K562 (cell line): ENCODE results near the gene IL12RB2. TPM values are rescaled to one million over a fixed set of nuclear protein-coding genes. Genes with fewer than 3 reads are reported as not detected.

ENCODE experiments used
- ATAC-seq: fragments of 200-7000 bp; cut with Tn5 transposase; 3 replicates; pipeline ENCODE4 v1.9.1; 2020; ENCODE audit warnings: moderate library complexity
- BruUV-seq: library from RNA; stranded (reverse); fragments of 400-500 nt; replicated peaks from 2 replicates; lab custom pipeline; 2021; lab: Mats Ljungman, UMichigan
- CTCF ChIA-PET: fragments of 300-600 bp; formaldehyde crosslinking; extraction: SDS; loops from one replicate; lab custom pipeline; 2021; ENCODE audit warnings: low intra/inter-chr PET ratio; lab: Yijun Ruan, JAX
- POLR2A ChIA-PET: fragments of 300-600, 350-650 bp; sonication (Branson Sonifier 250); formaldehyde crosslinking; extraction: SDS; loops from one replicate; lab custom pipeline; 2021; ENCODE audit warnings: antibody characterized with exemption, inconsistent platforms; lab: Yijun Ruan, JAX
- DNase-seq, 4 experiments: peaks; one replicate each; pipeline versions ENCODE4 v3.0.0 to v3.0.0-alpha.2; 2011 to 2018; ENCODE audit warnings: low spot score in 3 of 4, mixed read lengths in 3 of 4; ENCODE audit errors: extremely low read depth in 1 of 4
- FAIRE-seq: peaks from 2 replicates; lab custom pipeline; 2011; peaks lifted over from hg19 to GRCh38; lab: Jason Lieb, UNC
- H2AFZ ChIP-seq: 2 replicates; pipeline ENCODE4 v1.6.0; 2011; ENCODE audit warnings: low read depth, low read length, control low read depth, inconsistent platforms
- H3K27ac ChIP-seq: fragments of 200-600 bp; 3 replicates; pipeline ENCODE4 v1.8.0; 2011; ENCODE audit warnings: low read depth, mild to moderate bottlenecking, control low read depth, inconsistent platforms, low read length, moderate library complexity, mixed read lengths; ENCODE audit errors: extremely low read depth
- H3K27me3 ChIP-seq, 2 experiments: fragments of 300-600 bp in 1 of 2; 2 replicates in 1 of 2; 3 replicates in 1 of 2; pipeline versions ENCODE4 v1.6.0 to v1.8.0; 2011; ENCODE audit warnings: inconsistent platforms in 2 of 2, low read length in 2 of 2, mild to moderate bottlenecking in 1 of 2, mixed read lengths in 1 of 2, moderate library complexity in 1 of 2; ENCODE audit not compliant: control insufficient read depth in 2 of 2, insufficient read depth in 2 of 2
- H3K36me3 ChIP-seq: fragments of 300-600 bp; 3 replicates; pipeline ENCODE4 v1.8.0; 2011; ENCODE audit warnings: mild to moderate bottlenecking, low read length, inconsistent platforms; ENCODE audit not compliant: control insufficient read depth, insufficient read depth
- H3K4me1 ChIP-seq, 2 experiments: fragments of 200-600 bp in 1 of 2; replicated peaks in 1 of 2; 2 replicates in 1 of 2; 3 replicates in 1 of 2; pipeline versions ENCODE4 v1.5.1 to v1.8.0; 2011; ENCODE audit warnings: inconsistent platforms in 2 of 2, low read length in 2 of 2, mild to moderate bottlenecking in 1 of 2, mixed read lengths in 1 of 2, moderate library complexity in 1 of 2; ENCODE audit not compliant: control insufficient read depth in 2 of 2, insufficient read depth in 2 of 2
- H3K4me2 ChIP-seq: 2 replicates; pipeline ENCODE4 v1.6.1; 2011; ENCODE audit warnings: low read length, control low read depth, inconsistent platforms, mixed read lengths; ENCODE audit not compliant: insufficient read depth
- H3K4me3 ChIP-seq: fragments of 200-600 bp; sonication (generic), shearing (Covaris generic); 2 replicates; pipeline ENCODE4 v1.5.1; 2016; ENCODE audit warnings: control low read depth, inconsistent platforms
- H3K79me2 ChIP-seq: fragments of 200-600 bp; 3 replicates; pipeline ENCODE4 v1.8.0; 2011; ENCODE audit warnings: low read length, inconsistent platforms; ENCODE audit not compliant: control insufficient read depth, insufficient read depth
- H3K9ac ChIP-seq, 2 experiments: 2 replicates each; pipeline versions ENCODE4 v1.6.0 to v1.6.1; 2011; ENCODE audit warnings: low read depth in 2 of 2, low read length in 2 of 2, control low read depth in 1 of 2, inconsistent platforms in 1 of 2, mild to moderate bottlenecking in 1 of 2, mixed read lengths in 1 of 2; ENCODE audit not compliant: insufficient read depth in 1 of 2
- H3K9me1 ChIP-seq: one replicate; pipeline ENCODE4 v1.6.0; 2011; ENCODE audit warnings: inconsistent platforms, mild to moderate bottlenecking, low read length, moderate library complexity; ENCODE audit not compliant: control insufficient read depth, insufficient read depth
- H3K9me3 ChIP-seq: replicated peaks from 2 replicates; pipeline ENCODE4 v1.5.1; 2011; ENCODE audit warnings: low read depth, low read length, inconsistent platforms; ENCODE audit not compliant: control insufficient read depth, insufficient read depth
- H4K20me1 ChIP-seq: replicated peaks from 2 replicates; pipeline ENCODE4 v1.6.1; 2011; ENCODE audit warnings: low read length, inconsistent platforms, mixed read lengths; ENCODE audit not compliant: control insufficient read depth, insufficient read depth
- BHLHE40 ChIP-seq: IDR thresholded peaks from 2 replicates; pipeline ENCODE4 v1.6.1; 2011; ENCODE audit warnings: low read length, improper control_type of control experiment
- CCNT2 ChIP-seq: IDR thresholded peaks from 2 replicates; pipeline ENCODE4 v1.6.1; 2011; ENCODE audit warnings: borderline replicate concordance, low read depth, mild to moderate bottlenecking, moderate library complexity, mixed read lengths, low read length; ENCODE audit not compliant: insufficient read length; ENCODE audit errors: extremely low read depth
- FOXO4 ChIP-seq: fragments of 450-650 bp; formaldehyde crosslinking; IDR thresholded peaks from 2 replicates; pipeline ENCODE4 v1.4.0; 2020; ENCODE audit warnings: mild to moderate bottlenecking, moderate library complexity
- HDAC8 ChIP-seq: fragments of 450-650 bp; IDR thresholded peaks from 2 replicates; pipeline ENCODE4 v1.6.1; 2016; ENCODE audit warnings: mild to moderate bottlenecking, missing genetic modification characterization, moderate library complexity, missing compliant biosample characterization
- HSF4 ChIP-seq: fragments of 250-450 bp; sonication (Bioruptor Pico); IDR thresholded peaks from 2 replicates; pipeline ENCODE4 v2.1.2; 2022; ENCODE audit warnings: mild to moderate bottlenecking, moderate library complexity, borderline replicate concordance
- KLF16 ChIP-seq: IDR thresholded peaks from 2 replicates; pipeline ENCODE4 v1.6.1; 2016; ENCODE audit warnings: antibody characterized with exemption
- MAFG ChIP-seq: fragments of 450-650 bp; conservative IDR thresholded peaks from 2 replicates; pipeline ENCODE4 v1.6.1; 2016; ENCODE audit warnings: missing genetic modification characterization, missing compliant biosample characterization
- MCM2 ChIP-seq: fragments of 450-650 bp; IDR thresholded peaks from 2 replicates; pipeline ENCODE4 v1.6.1; 2017; ENCODE audit warnings: low read depth, mild to moderate bottlenecking
- MNT ChIP-seq, 2 experiments: fragments of 450-650 bp; conservative IDR thresholded peaks; 2 replicates each; pipeline ENCODE4 v1.6.1; 2017; ENCODE audit warnings: mild to moderate bottlenecking in 2 of 2, moderate library complexity in 2 of 2
- MTF1 ChIP-seq: fragments of 250-450 bp; sonication (Bioruptor Pico); IDR thresholded peaks from 2 replicates; pipeline ENCODE4 v1.9.0; 2021; ENCODE audit warnings: moderate library complexity, mild to moderate bottlenecking, inconsistent platforms, borderline replicate concordance
- MXD1 ChIP-seq: fragments of 250-450 bp; sonication (Bioruptor Pico); IDR thresholded peaks from 2 replicates; pipeline ENCODE4 v1.8.0; 2021; ENCODE audit warnings: borderline replicate concordance, mild to moderate bottlenecking, moderate library complexity; ENCODE audit not compliant: poor library complexity, severe bottlenecking
- MYC ChIP-seq, 2 experiments: fragments of 250-450 bp in 1 of 2; sonication (Bioruptor Pico) in 1 of 2; IDR thresholded peaks; 2 replicates each; pipeline versions ENCODE4 v1.5.1 to v1.6.1; 2012 to 2021; ENCODE audit warnings: low read depth in 2 of 2, borderline replicate concordance in 1 of 2, improper control_type of control experiment in 1 of 2, low read length in 1 of 2, mild to moderate bottlenecking in 1 of 2, moderate library complexity in 1 of 2
- NKRF ChIP-seq: fragments of 450-650 bp; IDR thresholded peaks from 2 replicates; pipeline ENCODE4 v1.6.1; 2016; ENCODE audit warnings: borderline replicate concordance
- POLR2A ChIP-seq: fragments of 450-650 bp; conservative IDR thresholded peaks from 2 replicates; pipeline ENCODE4 v1.6.1; 2016
- TAF7 ChIP-seq: fragments of 450-650 bp; IDR thresholded peaks from 2 replicates; pipeline ENCODE4 v1.6.1; 2016; ENCODE audit warnings: missing genetic modification characterization, missing compliant biosample characterization
- ZNF717 ChIP-seq: fragments of 250-450 bp; sonication (Bioruptor Pico); IDR thresholded peaks from 2 replicates; pipeline ENCODE4 v1.5.0; 2021
- WGBS: fragments of 100-300 bp; shearing (Covaris generic); methylation state at CpG from one replicate; pipeline ENCODE4 v1.1.6; 2016; ENCODE audit warnings: low coverage, mixed read lengths; ENCODE audit not compliant: insufficient coverage; ENCODE audit errors: missing lambda C conversion rate; 5-methylcytosine and 5-hydroxymethylcytosine counted together
- in situ Hi-C: fragments of 300-500 bp; cut with MboI; formaldehyde crosslinking; loops from 4 replicates; pipeline ENCODE4 v1.15.0; 2018; ENCODE audit warnings: inconsistent platforms, mixed read lengths
- intact Hi-C: fragments of 100-400 bp; cut with micrococcal nuclease; formaldehyde crosslinking; loops from 2 replicates; pipeline ENCODE4 v1.14.2; 2022
- polyA plus RNA-seq, 8 experiments: library from polyadenylated mRNA; depleted of rRNA in 4 of 8; stranded (reverse) in 5 of 8; unstranded in 3 of 8; fragments of >200 nt; fragmentation: Nextera tagmentation in 2 of 8; fragmentation: Illumina TruSeq in 1 of 8; extraction: Ambion mirVana in 2 of 8; extraction: Trizol in 1 of 8; gene quantifications; 2 replicates each; pipeline versions ENCODE4 v1.2.1 to v1.2.3, GENCODE V29; 2011 to 2014; ENCODE audit warnings: inconsistent platforms in 1 of 8, missing spikeins in 1 of 8
- total RNA-seq, 7 experiments: library from RNA; depleted of rRNA in 6 of 7; stranded (reverse); fragments of >200 nt in 6 of 7; fragmentation: Illumina TruSeq in 2 of 7; extraction: Trizol in 2 of 7; gene quantifications; 2 replicates each; pipeline versions ENCODE4 v1.2.1 to v1.2.3, GENCODE V29; 2011 to 2021; ENCODE audit warnings: low replicate concordance in 1 of 7

IL12RB2 gene
- total and polyA plus RNA-seq, 9 of the 15 experiments (the other 6 are each of a cell fraction or from before 2014, with no cell fraction given) = 0.39 to 3.3 (median 1.9) TPM

- Histone ChIP-seq H4K20me1 (peaks cover 43% of the 10 kb centered on the region), H3K9me3 (no peaks in the 10 kb centered on the region; the same call in 1 of the 2 replicates), H3K27me3 (no peaks in the 10 kb centered on the region), H2AFZ (no peak overlapping the region), H3K79me2 (peaks cover 85% of the 10 kb centered on the region), H3K27ac (peak overlapping the region; percentile 98), H3K4me3 (peak overlapping the region; percentile 96), H3K4me2 (peak overlapping the region; percentile 95), H3K4me1 (peaks cover 14 to 19% of the 10 kb centered on the region in 2 experiments; a peak in 4 of 5 replicates), H3K36me3 (peaks cover 56% of the 10 kb centered on the region), H3K9ac (peak overlapping the region; percentile 97 to 99), H3K9me1 (no peaks in the 10 kb centered on the region)
- in situ Hi-C loops (no loop called here), intact Hi-C loops (loop anchor here (2.0 to 5.0 kb wide), 2 partner anchors 73 to 82 kb away; no protein-coding TSS in a partner anchor)
- under 1% methylated on average over 25 of the region's 25 CpGs for WGBS
- FAIRE-seq (no peak), ATAC-seq (peak; percentile 3; the same call in 1 of the 3 replicates), DNase-seq (peak in 3 of 4 experiments; percentile 30 to 67 (median 31))
- no TSS peak for BruUV-seq
- ChIA-PET POLR2A (interaction anchor here (0.6 to 3.9 kb wide), 23 partner anchors 8 to 256 kb away, joined by 3 to 35 read pairs (median 4); partner anchors contain the start of gene GADD45A), CTCF (no interaction called here)
- TF ChIP-seq FOXO4 (no peak), MXD1 (CRISPR knock-in tag) (peak; percentile 41), HSF4 (no peak), MCM2 (no peak), ZNF717 (CRISPR knock-in tag) (no peak), MYC (IDR thresholded peaks at IDR 0.05; ENCODE audit: low read depth, low read length) (peak; percentile 55; the same call in 1 of the 2 replicates), MYC (CRISPR knock-in tag; IDR thresholded peaks at IDR 0.05; ENCODE audit: borderline replicate concordance, low read depth) (no peak), POLR2A (0 out of 2 replicates have a peak, but pooled peaks have one; percentile 18), HDAC8 (tag) (no peak), CCNT2 (no peak), TAF7 (tag) (no peak), MAFG (tag) (no peak), KLF16 (no peak), MTF1 (no peak), BHLHE40 (no peak), MNT (conservative IDR thresholded peaks at IDR 0.05) (peak; percentile 75 to 89), NKRF (peak; percentile 93)
These were observed 121.4 kb downstream of the IL12RB2 start for GRCh38 chr1:67429011-67429527.
